Stomach (tissue), 19 donors: ENCODE data around the gene MPP4. TPM values are rescaled to one million over a fixed set of nuclear protein-coding genes. Genes with fewer than 3 reads are reported as not detected.

Source experiments
- DNase-seq, 2 donors: peaks; one replicate each; pipeline versions ENCODE4 v3.0.0 to v3.0.0-alpha.2; 2013 to 2019
- H3K27ac ChIP-seq, 5 donors: fragments of 200-600 bp in 4 of 5; sonication (generic) in 4 of 5; one replicate each; pipeline ENCODE4 v1.5.1; 2013 to 2019; ENCODE audit warnings: mild to moderate bottlenecking in 1 of 5, moderate library complexity in 1 of 5
- H3K27me3 ChIP-seq, 3 donors: fragments of 200-600 bp; sonication (generic); one replicate each; pipeline ENCODE4 v1.5.1; 2017 to 2019; ENCODE audit warnings: mixed run types in 1 of 3
- H3K36me3 ChIP-seq, 4 donors: fragments of 200-600 bp; sonication (generic); 1 replicate in 3 of 4; 2 replicates in 1 of 4; pipeline ENCODE4 v1.5.1; 2016 to 2019
- H3K4me1 ChIP-seq, 4 donors: fragments of 200-600 bp; sonication (generic); one replicate each; pipeline ENCODE4 v1.5.1; 2016 to 2019
- H3K4me3 ChIP-seq, 4 donors: fragments of 200-600 bp; sonication (generic) in 3 of 4; one replicate each; pipeline ENCODE4 v1.5.1; 2016 to 2019; ENCODE audit warnings: mild to moderate bottlenecking in 1 of 4
- H3K9me3 ChIP-seq, 4 donors: fragments of 200-600 bp; sonication (generic); one replicate each; pipeline ENCODE4 v1.5.1; 2016 to 2019
- CTCF ChIP-seq, 7 experiments: fragments of 450-650 bp in 4 of 7; fragments of 200-600 bp in 3 of 7; sonication (generic) in 3 of 7; IDR thresholded peaks; one replicate each; pipeline ENCODE4 v1.5.1; 2016 to 2019; ENCODE audit warnings: antibody characterized with exemption in 7 of 7, control low read depth in 2 of 7, mild to moderate bottlenecking in 1 of 7
- EP300 ChIP-seq: sonication (generic); formaldehyde crosslinking; IDR thresholded peaks from one replicate; pipeline ENCODE4 v1.6.1; 2017; ENCODE audit warnings: antibody characterized with exemption
- POLR2A ChIP-seq, 4 donors: fragments of 450-650 bp; IDR thresholded peaks; one replicate each; pipeline ENCODE4 v1.6.1; 2016; ENCODE audit warnings: antibody characterized with exemption in 4 of 4, control low read depth in 2 of 4, mild to moderate bottlenecking in 1 of 4, moderate library complexity in 1 of 4
- POLR2AphosphoS5 ChIP-seq, 3 donors: sonication (generic); formaldehyde crosslinking; IDR thresholded peaks; one replicate each; pipeline ENCODE4 v1.6.1; 2016; ENCODE audit warnings: antibody characterized with exemption in 3 of 3
- WGBS, 5 donors: extraction: QIAGEN DNeasy Blood & Tissue Kit in 3 of 5; methylation state at CpG; one replicate each; pipeline versions ENCODE4 v1.1.5 to v1.1.7; 2013 to 2018; 5-methylcytosine and 5-hydroxymethylcytosine counted together
- intact Hi-C: fragments of 100-400 bp; cut with DNase I; formaldehyde crosslinking; loops from one replicate; pipeline ENCODE4 v1.15.1; 2023; ENCODE audit warnings: low total_unique reads
- long read RNA-seq, 10 donors: transcript quantifications; one replicate each; lab custom pipeline, GENCODE V29; 2026
- polyA plus RNA-seq, 3 donors: library from polyadenylated mRNA; stranded (reverse); fragments of 200-250 nt; gene quantifications; one replicate each; pipeline ENCODE4 v1.2.3, GENCODE V29; 2013
- total RNA-seq, 5 donors: library from RNA; depleted of rRNA; stranded (reverse); fragments of >200 nt; gene quantifications; one replicate each; pipeline versions ENCODE4 v1.1.0 to v1.2.3, GENCODE V29; 2014 to 2016
- donor health status: healthy with polysubstance abuse.
- donor health status: Bipolar disorder and iron deficiency.
- donor health status: healthy.

MPP4 gene
- total RNA-seq (under 1 TPM in 1 of 5 donors, not detected in 4; 0.73 TPM), polyA plus RNA-seq (under 1 TPM in 1 of 3 donors, not detected in 2; 0.46 TPM)
- long read RNA-seq, donor 1: 0 reads
- long read RNA-seq, donor 2: 0 reads
- long read RNA-seq, donor 3: 0 reads
- long read RNA-seq, donor 4: 0 reads
- long read RNA-seq, donor 5: 0 reads
- long read RNA-seq, donor 6: 0 reads
- long read RNA-seq, donor 7: 0 reads
- long read RNA-seq, donor 8: 0 reads
- long read RNA-seq, donor 9: 0 reads
- long read RNA-seq, donor 10: 0 reads

- Histone ChIP-seq H3K4me1 (peaks cover 0 to 5% (median 0%) of the 10 kb centered on the region in 4 donors), H3K27ac (peak within 1 kb of the TSS in 2 of 5 donors; percentile 28 to 34), H3K9me3 (no peaks in the 10 kb centered on the region), H3K36me3 (peaks cover 15 to 35% (median 30%) of the 10 kb centered on the region in 4 donors), H3K27me3 (no peaks in the 10 kb centered on the region), H3K4me3 (no peak within 1 kb of the TSS)
- DNase-seq: no peak
- WGBS, 5 donors: 43 to 61% (median 52%) methylated on average over 3 of the region's 3 CpGs
- intact Hi-C loops: no loop called here
- no peak for TF ChIP-seq POLR2AphosphoS5 (IDR thresholded peaks at IDR 0.05)
- no peak for TF ChIP-seq EP300
- no peak for TF ChIP-seq CTCF (IDR thresholded peaks at IDR 0.05)
- no peak for TF ChIP-seq POLR2A (IDR thresholded peaks at IDR 0.05)
These were observed at the start of gene MPP4 for GRCh38 chr2:201698588-201699226. Gene MPP4, minus strand, starts transcription at chr2:201698644. Its CDS starts 4,690 bp downstream, at chr2:201693954.

GRCh38 chr2:201746551-201746950 is 48.1 kb upstream of the MPP4 start:
- Histone ChIP-seq H3K4me3 (no peak overlapping the region), H3K27ac (no peak overlapping the region), H3K9me3 (no peaks in the 10 kb centered on the region), H3K27me3 (no peaks in the 10 kb centered on the region), H3K4me1 (no peaks in the 10 kb centered on the region), H3K36me3 (peaks cover 27 to 81% (median 74%) of the 10 kb centered on the region in 4 donors)
- DNase-seq: no peak
- TF ChIP-seq CTCF (IDR thresholded peaks at IDR 0.05) (no peak), EP300 (no peak), POLR2A (IDR thresholded peaks at IDR 0.05) (no peak), POLR2AphosphoS5 (IDR thresholded peaks at IDR 0.05) (no peak)
- WGBS, 5 donors: 58 to 74% (median 67%) methylated on average over 6 of the region's 6 CpGs
- intact Hi-C loops: no loop called here

GRCh38 chr2:201735486-201735885 is 37.0 kb upstream of the MPP4 start:
- Histone ChIP-seq H3K4me3 (no peak overlapping the region), H3K27ac (no peak overlapping the region), H3K27me3 (no peaks in the 10 kb centered on the region), H3K4me1 (no peaks in the 10 kb centered on the region), H3K9me3 (peaks cover 0 to 10% (median 0%) of the 10 kb centered on the region in 4 donors), H3K36me3 (peaks cover 19 to 90% (median 76%) of the 10 kb centered on the region in 4 donors)
- WGBS, 5 donors: 40 to 65% (median 51%) methylated on average over 2 of the region's 2 CpGs
- intact Hi-C loops: no loop called here
- TF ChIP-seq CTCF (IDR thresholded peaks at IDR 0.05): no peak
- TF ChIP-seq POLR2AphosphoS5 (IDR thresholded peaks at IDR 0.05): no peak
- no peak for TF ChIP-seq POLR2A (IDR thresholded peaks at IDR 0.05)
- TF ChIP-seq EP300: no peak
- DNase-seq: no peak

GRCh38 chr2:201734111-201734510 is 35.7 kb upstream of the MPP4 start:
- Histone ChIP-seq H3K27ac (no peak overlapping the region), H3K9me3 (peaks cover 0 to 10% (median 0%) of the 10 kb centered on the region in 4 donors), H3K4me1 (no peaks in the 10 kb centered on the region), H3K36me3 (peaks cover 19 to 85% (median 74%) of the 10 kb centered on the region in 4 donors), H3K27me3 (no peaks in the 10 kb centered on the region), H3K4me3 (no peak overlapping the region)
- 50 to 76% (median 66%) methylated on average over 4 of the region's 4 CpGs for WGBS, 5 donors
- no peak for DNase-seq
- intact Hi-C loops: no loop called here
- TF ChIP-seq CTCF (IDR thresholded peaks at IDR 0.05) (no peak), POLR2AphosphoS5 (IDR thresholded peaks at IDR 0.05) (no peak), EP300 (no peak), POLR2A (IDR thresholded peaks at IDR 0.05) (no peak)
